Erythroblast (primary cell): ENCODE data around the gene COL6A3.

Source experiments
- GATA1 ChIP-seq: IDR thresholded peaks from 2 replicates; pipeline ENCODE4 v1.6.1; 2011; ENCODE audit warnings: low read depth, mild to moderate bottlenecking, control low read depth, low read length, moderate library complexity
- POLR2A ChIP-seq: IDR thresholded peaks from 2 replicates; pipeline ENCODE4 v1.6.1; 2011; ENCODE audit warnings: mild to moderate bottlenecking, low read length

GRCh38 chr2:237324405-237324831, 89.5 kb downstream of the COL6A3 start:
- TF ChIP-seq POLR2A, result no peak
- TF ChIP-seq GATA1, result no peak
